Activated CD4-positive, alpha-beta memory T cell treated with anti-CD3 and anti-CD28 coated beads for 36 hours (primary cell): Measurements from ENCODE around the gene REPS1. TPM values are rescaled to one million over a fixed set of nuclear protein-coding genes. Genes with fewer than 3 reads are reported as not detected.

Source experiments
- CTCF ChIA-PET: fragments of 350-600 bp; sonication (Branson Sonifier 250); formaldehyde crosslinking; loops from one replicate; lab custom pipeline; 2021; ENCODE audit warnings: antibody characterized with exemption, inconsistent platforms; lab: Charles Lee
- POLR2A ChIA-PET: fragments of 350-600 bp; sonication (Branson Sonifier 250); formaldehyde crosslinking; loops from one replicate; lab custom pipeline; 2021; ENCODE audit warnings: antibody characterized with exemption; lab: Charles Lee
- DNase-seq: peaks from one replicate; pipeline ENCODE4 v3.0.0-alpha.2; 2020
- H3K27ac Mint-ChIP-seq: one replicate; pipeline ENCODE4 v1.8.0; 2021; ENCODE audit warnings: mixed read lengths
- H3K27me3 Mint-ChIP-seq: one replicate; pipeline ENCODE4 v1.8.0; 2021; ENCODE audit warnings: mixed read lengths
- H3K36me3 Mint-ChIP-seq: one replicate; pipeline ENCODE4 v1.8.0; 2021; ENCODE audit warnings: mixed read lengths
- H3K4me1 Mint-ChIP-seq: one replicate; pipeline ENCODE4 v1.8.0; 2021; ENCODE audit warnings: low read depth, mixed read lengths
- H3K4me3 Mint-ChIP-seq: one replicate; pipeline ENCODE4 v1.8.0; 2021; ENCODE audit warnings: mild to moderate bottlenecking, mixed read lengths
- H3K9me3 Mint-ChIP-seq: one replicate; pipeline ENCODE4 v1.8.0; 2021; ENCODE audit warnings: mixed read lengths
- intact Hi-C: fragments of 100-400 bp; cut with micrococcal nuclease; formaldehyde crosslinking; loops from one replicate; pipeline ENCODE4 v1.15.1; 2023
- total RNA-seq, 2 experiments: library from RNA; stranded (reverse); gene quantifications; one replicate each; pipeline ENCODE4 v1.2.3, GENCODE V29; 2021

Gene REPS1
- total RNA-seq, 2 experiments from 2014 or later, result 50.7 to 57.9 TPM

DNA sequence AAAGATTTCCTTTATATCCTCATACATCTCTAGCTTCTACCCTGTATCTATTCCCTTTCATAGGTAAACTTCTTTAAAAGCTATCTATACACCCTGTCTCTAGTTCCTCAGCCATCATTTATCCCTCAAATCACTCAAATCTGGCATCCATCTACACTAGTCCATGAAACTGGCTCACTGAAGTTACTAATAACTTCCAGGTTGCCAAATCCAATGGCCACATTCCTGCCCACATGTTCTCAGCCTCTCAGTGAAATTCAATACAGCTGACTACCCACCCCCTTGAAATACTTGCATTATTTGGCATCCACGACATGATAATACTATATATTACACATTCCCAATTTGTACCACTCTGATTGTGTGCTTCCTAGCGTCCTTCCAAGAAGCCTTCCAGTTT lies 8.7 kb downstream of the REPS1 start:
- Mint-ChIP-seq H3K27me3 (no peaks in the 10 kb centered on the region), H3K4me1 (peaks cover 48% of the 10 kb centered on the region), H3K27ac (no peak overlapping the region), H3K4me3 (no peak overlapping the region), H3K36me3 (no peaks in the 10 kb centered on the region), H3K9me3 (no peaks in the 10 kb centered on the region)
- ChIA-PET CTCF (no interaction called here), POLR2A (no interaction called here)
- intact Hi-C loops, result no loop called here
- no peak for DNase-seq

DNA sequence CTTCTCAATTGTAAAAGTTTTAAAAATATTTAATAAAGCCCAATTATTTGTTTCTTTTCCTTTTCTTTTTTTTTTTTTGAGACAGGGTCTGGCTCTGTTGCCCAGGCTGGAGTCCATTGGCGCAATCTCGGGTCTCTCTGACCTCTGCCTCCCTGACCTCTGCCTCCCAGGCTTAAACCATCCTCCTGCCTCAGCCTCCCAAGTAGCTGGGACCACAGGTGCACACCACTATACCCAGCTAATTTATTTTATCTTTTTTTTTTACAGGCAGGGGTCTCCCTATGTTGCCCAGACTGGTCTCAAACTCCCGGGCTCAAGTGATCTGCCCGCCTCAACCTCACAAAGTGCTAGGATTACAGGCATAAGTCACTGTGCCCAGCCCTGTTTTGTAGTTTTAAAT lies 9.8 kb downstream of the REPS1 start:
- Mint-ChIP-seq H3K36me3 (no peaks in the 10 kb centered on the region), H3K4me1 (peaks cover 59% of the 10 kb centered on the region), H3K27me3 (no peaks in the 10 kb centered on the region), H3K27ac (no peak overlapping the region), H3K9me3 (no peaks in the 10 kb centered on the region), H3K4me3 (no peak overlapping the region)
- intact Hi-C loops, result no loop called here
- CTCF ChIA-PET, result no interaction called here
- no peak for DNase-seq
- POLR2A ChIA-PET, result no interaction called here

DNA sequence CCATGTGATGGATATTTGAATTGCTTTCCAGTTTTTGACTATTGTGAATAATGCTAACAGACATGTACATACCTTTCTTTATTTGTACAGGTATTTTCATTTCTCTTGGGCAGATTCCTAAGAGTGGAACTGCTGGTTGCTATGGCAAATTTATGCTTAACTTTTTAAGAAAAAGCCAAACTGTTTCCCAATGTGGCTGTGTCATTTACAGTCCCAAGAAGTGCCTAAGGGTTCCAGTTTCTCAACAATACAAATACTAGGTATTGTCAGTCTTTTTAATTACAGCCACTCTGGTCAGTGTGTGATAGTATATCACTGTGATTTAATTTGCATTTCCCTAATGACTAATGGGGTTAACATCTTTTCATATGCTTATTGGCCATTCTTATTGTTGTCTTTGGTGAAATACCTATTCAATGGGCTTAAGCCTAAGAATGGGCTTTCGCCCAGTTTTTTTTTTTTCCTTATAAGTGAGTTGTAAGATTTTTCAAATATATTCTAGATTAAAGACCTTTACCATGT lies 10.3 kb downstream of the REPS1 start:
- no peak for DNase-seq
- Mint-ChIP-seq H3K4me3 (no peak overlapping the region), H3K27me3 (no peaks in the 10 kb centered on the region), H3K4me1 (peaks cover 64% of the 10 kb centered on the region), H3K27ac (no peak overlapping the region), H3K36me3 (no peaks in the 10 kb centered on the region), H3K9me3 (no peaks in the 10 kb centered on the region)
- CTCF ChIA-PET, result no interaction called here
- intact Hi-C loops, result no loop called here
- POLR2A ChIA-PET, result no interaction called here

DNA sequence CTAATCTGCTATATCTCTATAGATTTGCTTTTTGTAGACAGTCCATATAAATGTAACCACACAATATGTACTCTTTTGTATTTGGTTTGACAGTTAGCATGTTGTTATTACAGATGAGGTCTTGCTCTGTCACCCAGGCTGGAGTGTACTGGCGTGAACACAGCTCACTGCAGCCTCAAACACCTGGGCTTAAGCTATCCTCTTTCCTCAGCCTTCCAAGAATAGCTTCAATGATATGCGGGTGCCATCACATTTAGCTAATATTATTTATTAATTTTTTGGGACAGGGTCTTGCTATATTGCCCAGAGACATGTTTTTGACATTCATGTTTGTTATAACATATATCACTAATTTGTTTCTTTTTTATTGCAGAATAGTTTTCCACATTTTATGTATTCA lies 10.8 kb downstream of the REPS1 start:
- no peaks in the 10 kb centered on the region for H3K27me3 Mint-ChIP-seq
- H3K4me3 Mint-ChIP-seq, result no peak overlapping the region
- no peak for DNase-seq
- H3K36me3 Mint-ChIP-seq, result no peaks in the 10 kb centered on the region
- POLR2A ChIA-PET, result no interaction called here
- H3K4me1 Mint-ChIP-seq, result peaks cover 66% of the 10 kb centered on the region
- no peak overlapping the region for H3K27ac Mint-ChIP-seq
- intact Hi-C loops, result no loop called here
- H3K9me3 Mint-ChIP-seq, result no peaks in the 10 kb centered on the region
- CTCF ChIA-PET, result no interaction called here

DNA sequence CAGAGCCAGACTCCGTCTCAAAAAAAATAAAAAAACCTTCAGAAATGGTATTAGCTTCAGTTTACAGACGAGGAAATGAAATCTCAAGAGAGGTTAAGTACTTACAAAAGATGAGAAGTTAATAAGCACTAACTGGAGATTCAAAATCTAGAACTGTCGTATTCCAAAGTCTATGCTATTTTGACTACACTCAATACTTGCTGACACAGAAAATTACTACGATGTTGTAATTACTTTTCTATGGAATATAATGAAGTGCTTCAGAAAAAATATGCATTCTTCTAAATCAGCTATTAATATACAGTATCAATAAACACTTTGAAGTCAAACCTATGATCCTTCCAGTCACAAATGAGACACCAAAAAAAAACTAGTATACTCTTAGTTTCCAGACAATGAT lies 12.2 kb downstream of the REPS1 start:
- H3K36me3 Mint-ChIP-seq, result no peaks in the 10 kb centered on the region
- H3K27ac Mint-ChIP-seq, result no peak overlapping the region
- peaks cover 68% of the 10 kb centered on the region for H3K4me1 Mint-ChIP-seq
- H3K27me3 Mint-ChIP-seq, result no peaks in the 10 kb centered on the region
- H3K4me3 Mint-ChIP-seq, result no peak overlapping the region
- no peaks in the 10 kb centered on the region for H3K9me3 Mint-ChIP-seq
- intact Hi-C loops, result no loop called here
- DNase-seq, result no peak
- POLR2A ChIA-PET, result no interaction called here
- CTCF ChIA-PET, result interaction anchor here (1.0 to 1.3 kb wide), 2 partner anchors 13 to 389 kb away, joined by 3 to 6 read pairs; partner anchors contain the start of gene REPS1

DNA sequence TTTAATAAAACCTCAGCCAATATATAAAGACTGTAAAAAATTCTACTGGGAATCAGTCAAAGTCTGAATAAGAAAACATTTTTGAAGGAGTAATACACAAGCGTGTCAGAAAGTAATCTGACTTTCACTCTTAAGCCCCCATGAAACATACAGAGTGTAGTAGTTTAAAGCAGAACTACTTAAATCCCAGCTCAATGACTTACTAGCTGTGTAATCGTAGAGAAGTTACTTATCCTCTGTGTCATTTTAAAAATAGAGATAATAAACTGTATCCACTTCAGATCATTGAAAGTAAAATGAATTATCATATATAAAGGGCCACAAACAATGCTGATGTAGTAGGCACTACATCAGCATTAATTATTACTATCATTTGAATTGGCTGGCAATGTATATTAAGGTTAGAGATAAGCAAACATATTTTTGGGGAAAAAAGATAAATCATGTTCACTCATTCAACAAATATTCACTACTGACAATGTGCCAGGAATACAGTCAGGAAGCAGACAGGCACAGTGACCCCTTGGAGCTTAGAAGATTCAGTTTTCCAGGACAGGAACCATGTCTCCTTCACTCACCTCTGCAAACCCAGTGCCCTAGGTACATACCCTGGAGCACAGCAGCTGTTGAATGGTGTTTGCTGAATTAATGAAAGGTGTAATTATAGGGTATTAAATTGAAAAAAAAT lies 14.4 kb downstream of the REPS1 start:
- intact Hi-C loops, result loop anchor here (5.0 kb wide), 1 partner anchor 156 kb away; no protein-coding TSS in a partner anchor
- CTCF ChIA-PET, result interaction anchor here (1.1 kb wide), 1 partner anchor 15 kb away, joined by 4 read pairs; no protein-coding TSS in a partner anchor
- POLR2A ChIA-PET, result no interaction called here
- Mint-ChIP-seq H3K4me3 (no peak overlapping the region), H3K27me3 (no peaks in the 10 kb centered on the region), H3K27ac (no peak overlapping the region), H3K4me1 (peaks cover 64% of the 10 kb centered on the region), H3K36me3 (no peaks in the 10 kb centered on the region), H3K9me3 (no peaks in the 10 kb centered on the region)
- DNase-seq, result no peak

DNA sequence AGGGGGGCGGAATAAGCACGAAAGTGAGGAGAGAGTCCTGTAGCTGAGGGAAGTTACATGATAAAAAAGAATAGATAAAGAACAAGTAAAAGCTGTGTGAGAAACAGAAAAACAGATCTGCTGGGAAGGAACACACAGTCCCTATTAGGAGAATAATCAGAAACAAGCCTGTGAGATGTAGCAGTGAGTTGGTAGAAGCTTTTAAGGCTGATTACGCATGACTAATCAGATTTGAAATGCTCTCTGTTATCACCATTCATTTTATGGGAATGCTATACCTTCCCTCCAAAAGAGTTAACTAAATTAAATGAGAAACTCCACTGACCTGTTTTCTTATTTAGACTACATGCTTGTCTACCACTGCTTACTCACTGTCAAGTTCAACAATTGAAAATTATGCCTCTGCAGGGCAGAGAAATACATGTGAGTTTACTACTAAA lies 15.8 kb downstream of the REPS1 start:
- peaks cover 68% of the 10 kb centered on the region for H3K4me1 Mint-ChIP-seq
- H3K36me3 Mint-ChIP-seq, result no peaks in the 10 kb centered on the region
- ChIA-PET POLR2A (interaction anchor here (1.1 kb wide), 1 partner anchor 10 kb away, joined by 6 read pairs; no protein-coding TSS in a partner anchor), CTCF (interaction anchor here (3.3 kb wide), 1 partner anchor 16 kb away, joined by 20 read pairs; the partner anchor contains the start of gene REPS1)
- no peak for DNase-seq
- H3K27me3 Mint-ChIP-seq, result no peaks in the 10 kb centered on the region
- H3K4me3 Mint-ChIP-seq, result no peak overlapping the region
- intact Hi-C loops, result loop anchor here (5.0 kb wide), 1 partner anchor 155 kb away; no protein-coding TSS in a partner anchor
- H3K9me3 Mint-ChIP-seq, result no peaks in the 10 kb centered on the region
- H3K27ac Mint-ChIP-seq, result no peak overlapping the region

DNA sequence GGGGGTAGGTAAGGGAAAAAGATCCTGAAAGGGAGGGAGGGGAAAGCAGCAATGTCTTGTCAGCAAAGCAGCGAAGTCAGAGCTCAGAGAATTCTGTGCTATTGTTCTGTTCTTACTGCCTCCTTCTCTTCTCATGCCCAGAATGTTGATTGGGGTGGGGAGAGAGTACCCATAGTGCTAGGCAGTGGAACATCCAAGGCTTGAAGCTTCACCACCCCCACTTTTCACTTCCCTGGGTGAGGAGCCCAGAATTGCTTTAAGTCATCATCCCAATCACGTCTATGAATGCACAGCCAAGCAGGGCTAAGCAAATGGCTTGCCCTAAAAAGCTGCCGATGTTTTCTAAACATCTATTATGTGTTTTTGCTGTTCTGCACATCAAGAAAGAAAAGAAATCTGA lies 16.5 kb downstream of the REPS1 start:
- H3K4me3 Mint-ChIP-seq, result no peak overlapping the region
- POLR2A ChIA-PET, result interaction anchor here (1.1 kb wide), 1 partner anchor 10 kb away, joined by 6 read pairs; no protein-coding TSS in a partner anchor
- intact Hi-C loops, result loop anchor here (1.0 to 5.0 kb wide), 4 partner anchors 15 to 154 kb away; no protein-coding TSS in a partner anchor

DNA sequence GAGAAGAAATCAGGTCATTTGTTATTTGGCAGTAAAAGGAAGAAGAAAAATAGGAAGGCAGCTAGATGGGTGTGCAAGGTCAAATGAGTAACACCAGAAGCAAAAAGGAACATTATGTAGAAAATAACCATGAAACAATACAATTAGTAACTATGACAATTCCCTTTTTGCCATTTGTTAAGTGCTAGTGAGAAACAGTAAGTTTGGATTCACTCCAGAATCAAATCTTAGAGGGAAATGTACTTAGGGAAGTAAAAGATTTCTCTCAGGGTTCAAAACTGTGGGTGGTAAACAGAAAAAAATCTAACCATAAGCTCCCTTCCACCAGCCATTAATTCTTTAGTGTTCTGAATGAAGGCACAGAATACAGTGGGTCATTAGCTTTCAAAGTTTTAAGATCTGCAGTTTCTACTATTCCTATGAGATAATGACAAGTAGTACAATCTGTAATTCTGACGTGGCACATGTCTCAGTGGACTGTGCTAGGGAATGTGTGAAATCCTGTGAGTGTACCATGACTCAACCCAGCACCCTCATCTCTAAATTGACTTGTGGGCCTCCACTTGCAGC lies 17.1 kb downstream of the REPS1 start:
- no peak overlapping the region for H3K4me3 Mint-ChIP-seq
- intact Hi-C loops, result loop anchor here (1.0 to 5.0 kb wide), 4 partner anchors 16 to 154 kb away; no protein-coding TSS in a partner anchor
- peaks cover 68% of the 10 kb centered on the region for H3K4me1 Mint-ChIP-seq
- H3K9me3 Mint-ChIP-seq, result no peaks in the 10 kb centered on the region
- peak overlapping the region; percentile 36 for H3K27ac Mint-ChIP-seq
- no peaks in the 10 kb centered on the region for H3K36me3 Mint-ChIP-seq
- DNase-seq, result peak; percentile 54
- no peaks in the 10 kb centered on the region for H3K27me3 Mint-ChIP-seq
- ChIA-PET CTCF (interaction anchor here (1.2 to 3.3 kb wide), 3 partner anchors 14 to 150 kb away, joined by 3 to 20 read pairs (median 4); partner anchors contain the start of gene REPS1), POLR2A (no interaction called here)

More for the DNA sequence above, 16.5 kb downstream of the REPS1 start:
- Mint-ChIP-seq H3K4me1 (peaks cover 67% of the 10 kb centered on the region), H3K36me3 (no peaks in the 10 kb centered on the region), H3K9me3 (no peaks in the 10 kb centered on the region), H3K27me3 (no peaks in the 10 kb centered on the region), H3K27ac (peak overlapping the region; percentile 21)
- CTCF ChIA-PET, result interaction anchor here (3.3 kb wide), 1 partner anchor 16 kb away, joined by 20 read pairs; the partner anchor contains the start of gene REPS1
- no peak for DNase-seq

DNA sequence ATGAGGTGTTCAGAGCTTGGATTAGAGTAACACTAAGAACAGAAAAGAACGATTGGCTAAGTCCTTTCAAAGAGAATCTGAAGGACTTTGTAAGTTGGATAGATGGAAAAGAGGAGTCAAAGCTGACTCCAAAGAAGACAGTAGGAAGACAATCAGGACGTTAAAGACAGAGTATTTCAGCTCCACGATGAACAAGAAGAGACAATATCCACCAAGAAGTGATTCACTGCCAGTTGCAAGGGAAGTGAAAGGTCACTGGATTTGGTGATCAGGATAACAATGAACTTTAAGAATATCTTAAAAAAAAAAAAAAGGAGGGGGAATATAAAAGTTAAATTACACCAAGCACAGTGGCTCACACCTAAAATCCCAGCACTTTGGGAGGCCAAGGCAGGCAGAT lies 17.9 kb downstream of the REPS1 start:
- intact Hi-C loops, result loop anchor here (2.0 to 5.0 kb wide), 3 partner anchors 17 to 153 kb away; no protein-coding TSS in a partner anchor
- peaks cover 66% of the 10 kb centered on the region for H3K4me1 Mint-ChIP-seq
- ChIA-PET POLR2A (no interaction called here), CTCF (interaction anchor here (0.7 to 3.3 kb wide), 5 partner anchors 14 to 394 kb away, joined by 3 to 20 read pairs (median 3); partner anchors contain the start of gene REPS1)
- no peaks in the 10 kb centered on the region for H3K9me3 Mint-ChIP-seq
- no peak overlapping the region for H3K4me3 Mint-ChIP-seq
- H3K27ac Mint-ChIP-seq, result no peak overlapping the region
- no peaks in the 10 kb centered on the region for H3K36me3 Mint-ChIP-seq
- H3K27me3 Mint-ChIP-seq, result no peaks in the 10 kb centered on the region
- no peak for DNase-seq

DNA sequence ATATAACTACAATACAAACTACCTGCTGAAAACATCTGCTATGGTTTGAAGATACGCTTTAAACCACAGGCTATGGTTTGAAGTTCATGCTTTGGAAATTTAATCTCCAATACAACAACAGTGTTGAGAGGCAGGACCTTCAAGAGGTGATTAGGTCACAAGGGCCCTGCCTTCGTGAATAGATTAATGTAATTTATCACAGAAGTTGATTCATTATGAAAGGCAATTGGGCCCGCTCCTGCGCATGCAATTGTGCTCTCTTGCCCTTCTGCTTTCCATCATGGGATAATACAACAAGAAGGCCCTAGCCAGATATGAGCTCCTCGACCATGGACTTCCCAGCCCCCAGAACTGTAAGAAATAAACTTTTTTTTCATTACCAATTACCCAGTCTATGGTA lies 21.2 kb downstream of the REPS1 start:
- Mint-ChIP-seq H3K27ac (no peak overlapping the region), H3K4me1 (peaks cover 38% of the 10 kb centered on the region)
- POLR2A ChIA-PET, result interaction anchor here (0.5 kb wide), 1 partner anchor 25 kb away, joined by 3 read pairs; no protein-coding TSS in a partner anchor

DNA sequence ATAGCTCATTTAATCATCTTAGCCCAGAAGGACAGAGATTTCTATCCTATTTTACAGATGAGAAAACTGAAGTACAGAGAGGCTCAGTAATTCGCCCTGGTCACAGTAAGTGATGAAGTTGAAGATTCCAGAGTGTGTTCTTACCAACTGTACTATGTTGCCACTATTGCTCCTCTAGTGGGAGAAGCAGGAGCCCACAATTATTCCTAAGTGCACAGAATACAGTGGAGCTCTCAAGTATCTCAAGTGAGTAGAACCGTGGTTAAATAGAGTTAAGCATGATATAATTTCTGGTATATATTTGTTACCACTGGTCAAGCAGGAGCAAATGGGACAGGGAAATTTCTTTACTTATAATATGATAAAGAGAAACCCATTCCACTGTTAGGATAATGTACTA lies 22.1 kb downstream of the REPS1 start:
- H3K4me3 Mint-ChIP-seq, result no peak overlapping the region
- ChIA-PET CTCF (no interaction called here), POLR2A (no interaction called here)
- no peaks in the 10 kb centered on the region for H3K27me3 Mint-ChIP-seq
- H3K4me1 Mint-ChIP-seq, result peaks cover 29% of the 10 kb centered on the region
- no peaks in the 10 kb centered on the region for H3K9me3 Mint-ChIP-seq
- DNase-seq, result no peak
- intact Hi-C loops, result no loop called here
- no peaks in the 10 kb centered on the region for H3K36me3 Mint-ChIP-seq
- H3K27ac Mint-ChIP-seq, result no peak overlapping the region

More for the DNA sequence above, 21.2 kb downstream of the REPS1 start:
- no peak for DNase-seq
- no peak overlapping the region for H3K4me3 Mint-ChIP-seq
- CTCF ChIA-PET, result no interaction called here
- H3K27me3 Mint-ChIP-seq, result no peaks in the 10 kb centered on the region
- no peaks in the 10 kb centered on the region for H3K9me3 Mint-ChIP-seq
- no peaks in the 10 kb centered on the region for H3K36me3 Mint-ChIP-seq
- intact Hi-C loops, result no loop called here
